Measurements from ENCODE around the gene GNA12.

Gene GNA12

DNA sequence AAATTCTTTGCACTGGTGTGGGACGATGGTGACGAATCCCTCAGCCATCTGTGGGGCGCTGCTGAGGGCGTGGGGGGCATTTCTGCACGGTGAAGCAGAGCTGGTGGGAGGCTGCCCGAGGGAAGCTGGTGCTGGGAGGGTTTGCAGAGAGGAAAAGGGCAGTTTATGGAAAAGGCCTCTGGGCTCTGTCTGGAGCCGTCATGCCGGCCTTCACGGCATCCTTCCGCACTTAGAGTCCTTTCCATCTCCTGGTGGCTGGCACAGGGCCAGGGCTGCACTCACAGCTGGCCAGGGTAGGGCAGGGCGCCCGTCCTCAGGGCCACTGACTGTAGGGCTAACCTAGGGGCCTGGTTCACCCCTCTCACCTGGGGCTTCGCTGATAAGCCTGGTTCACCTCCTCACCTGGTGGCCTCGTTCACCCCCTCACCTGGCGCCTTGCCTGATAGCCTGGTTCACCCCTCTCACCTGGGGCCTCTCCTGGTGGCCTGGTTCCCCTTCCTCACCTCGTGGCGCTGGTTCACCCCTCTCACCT lies 156.7 kb downstream of the GNA12 start:
- no peaks in the 10 kb centered on the region for H3K36me3 ChIP-seq
- DNase-seq, result peak; percentile 78
- no peaks in the 10 kb centered on the region for H3K4me1 ChIP-seq
- H3K9me3 ChIP-seq, result no peaks in the 10 kb centered on the region
- H3K4me3 ChIP-seq (ENCODE audit: low read depth, low read length), result no peak overlapping the region
- TF ChIP-seq, protein P1, sequence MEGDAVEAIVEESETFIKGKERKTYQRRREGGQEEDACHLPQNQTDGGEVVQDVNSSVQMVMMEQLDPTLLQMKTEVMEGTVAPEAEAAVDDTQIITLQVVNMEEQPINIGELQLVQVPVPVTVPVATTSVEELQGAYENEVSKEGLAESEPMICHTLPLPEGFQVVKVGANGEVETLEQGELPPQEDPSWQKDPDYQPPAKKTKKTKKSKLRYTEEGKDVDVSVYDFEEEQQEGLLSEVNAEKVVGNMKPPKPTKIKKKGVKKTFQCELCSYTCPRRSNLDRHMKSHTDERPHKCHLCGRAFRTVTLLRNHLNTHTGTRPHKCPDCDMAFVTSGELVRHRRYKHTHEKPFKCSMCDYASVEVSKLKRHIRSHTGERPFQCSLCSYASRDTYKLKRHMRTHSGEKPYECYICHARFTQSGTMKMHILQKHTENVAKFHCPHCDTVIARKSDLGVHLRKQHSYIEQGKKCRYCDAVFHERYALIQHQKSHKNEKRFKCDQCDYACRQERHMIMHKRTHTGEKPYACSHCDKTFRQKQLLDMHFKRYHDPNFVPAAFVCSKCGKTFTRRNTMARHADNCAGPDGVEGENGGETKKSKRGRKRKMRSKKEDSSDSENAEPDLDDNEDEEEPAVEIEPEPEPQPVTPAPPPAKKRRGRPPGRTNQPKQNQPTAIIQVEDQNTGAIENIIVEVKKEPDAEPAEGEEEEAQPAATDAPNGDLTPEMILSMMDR (IDR thresholded peaks at IDR 0.05; ENCODE audit: low read depth, low read length), result no peak
- H3K27me3 ChIP-seq, result peaks cover 30% of the 10 kb centered on the region

DNA sequence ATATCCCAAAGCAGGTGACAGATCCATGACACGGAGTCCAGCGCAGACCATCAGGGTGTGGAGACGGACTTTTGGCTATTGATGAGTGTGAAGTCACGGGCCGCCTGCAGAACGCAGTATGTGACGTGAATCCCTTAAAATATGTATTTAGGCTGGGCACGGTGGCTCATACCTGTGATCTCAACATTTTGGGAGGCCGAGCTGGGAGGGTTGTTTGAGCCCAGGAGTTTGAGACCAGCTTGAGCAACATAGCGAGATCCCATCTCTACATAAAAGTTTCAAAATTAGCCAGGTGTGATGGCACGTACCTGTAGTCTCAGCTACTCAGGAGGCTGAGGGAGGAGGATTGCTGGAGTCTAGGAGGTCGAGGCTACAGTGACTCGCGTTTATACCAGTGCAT lies 158.0 kb downstream of the GNA12 start:
- DNase-seq, result no peak
- Histone ChIP-seq H3K4me3 (ENCODE audit: low read depth, low read length) (no peak overlapping the region), H3K4me1 (no peaks in the 10 kb centered on the region), H3K27me3 (peaks cover 30% of the 10 kb centered on the region), H3K36me3 (no peaks in the 10 kb centered on the region), H3K9me3 (no peaks in the 10 kb centered on the region)
- TF ChIP-seq, protein P1 (IDR thresholded peaks at IDR 0.05; ENCODE audit: low read depth, low read length), result no peak

DNA sequence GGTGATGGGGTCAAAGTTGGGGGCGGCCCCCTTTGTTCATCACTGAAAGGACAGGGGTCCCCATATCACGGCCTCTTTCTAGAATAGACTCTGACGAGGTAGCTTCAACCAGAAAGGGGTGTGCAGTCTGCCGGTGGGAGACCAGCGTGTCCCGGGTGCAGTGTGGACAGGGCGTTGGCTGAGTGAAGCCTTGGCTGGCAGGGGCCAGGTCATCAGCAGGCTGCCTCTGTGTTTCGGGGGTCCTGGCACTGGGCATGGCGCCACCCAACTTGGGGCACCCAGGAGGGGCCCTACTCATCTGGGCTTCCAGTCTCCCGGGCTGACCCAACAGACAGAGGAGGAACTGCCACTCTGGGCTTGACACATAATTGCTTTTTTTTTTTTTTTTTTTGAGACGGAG lies 159.6 kb downstream of the GNA12 start:
- TF ChIP-seq, protein P1 (IDR thresholded peaks at IDR 0.05; ENCODE audit: low read depth, low read length), result no peak
- H3K9me3 ChIP-seq, result no peaks in the 10 kb centered on the region

DNA sequence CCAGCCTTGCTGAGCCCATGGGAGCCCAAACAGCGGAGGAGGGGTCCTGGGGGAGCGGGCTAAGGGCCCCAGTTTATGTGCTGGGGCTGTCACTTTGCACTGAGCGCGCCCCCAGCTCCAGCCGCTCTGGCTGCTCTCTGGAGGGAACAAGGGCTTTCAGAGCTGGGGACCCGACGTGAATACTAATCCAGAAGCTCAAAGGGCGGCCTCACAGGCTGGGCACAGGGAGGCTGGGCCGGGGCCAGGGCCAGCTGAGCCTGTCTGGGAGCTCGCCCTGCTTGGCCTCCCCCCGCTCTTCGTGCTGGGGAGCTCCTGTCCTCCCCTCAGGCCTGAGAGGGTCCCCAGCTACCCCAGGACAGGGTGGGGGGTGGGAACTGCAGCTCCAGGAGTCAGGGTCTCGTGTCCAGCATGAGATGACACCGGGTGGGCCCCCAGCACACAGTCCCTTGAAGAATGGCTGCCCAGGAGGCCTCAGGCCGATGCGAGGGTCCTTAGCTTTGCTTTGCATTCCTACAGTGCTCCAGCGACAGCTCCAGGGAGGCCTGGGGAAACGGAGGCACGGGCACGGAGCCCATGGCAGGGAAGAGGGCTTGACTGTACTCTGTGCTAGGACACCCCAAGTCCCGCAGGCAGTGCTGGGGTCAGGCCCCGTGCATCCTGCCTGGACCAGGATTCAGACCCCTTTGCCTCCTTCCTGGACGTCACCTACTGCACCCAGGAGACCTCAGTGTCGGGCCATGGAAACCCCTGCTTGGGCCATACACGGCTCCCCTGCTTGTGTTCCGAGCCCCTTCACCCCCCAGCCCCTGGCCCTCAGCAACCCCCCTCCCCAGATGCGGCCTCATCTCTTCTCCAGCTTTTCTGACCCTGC lies 161.9 kb downstream of the GNA12 start:
- H3K27me3 ChIP-seq, result peaks cover 17% of the 10 kb centered on the region

More for the DNA sequence above, 159.6 kb downstream of the GNA12 start:
- Histone ChIP-seq H3K4me1 (no peaks in the 10 kb centered on the region), H3K4me3 (ENCODE audit: low read depth, low read length) (no peak overlapping the region), H3K36me3 (no peaks in the 10 kb centered on the region), H3K27me3 (peaks cover 36% of the 10 kb centered on the region)
- no peak for DNase-seq

DNA sequence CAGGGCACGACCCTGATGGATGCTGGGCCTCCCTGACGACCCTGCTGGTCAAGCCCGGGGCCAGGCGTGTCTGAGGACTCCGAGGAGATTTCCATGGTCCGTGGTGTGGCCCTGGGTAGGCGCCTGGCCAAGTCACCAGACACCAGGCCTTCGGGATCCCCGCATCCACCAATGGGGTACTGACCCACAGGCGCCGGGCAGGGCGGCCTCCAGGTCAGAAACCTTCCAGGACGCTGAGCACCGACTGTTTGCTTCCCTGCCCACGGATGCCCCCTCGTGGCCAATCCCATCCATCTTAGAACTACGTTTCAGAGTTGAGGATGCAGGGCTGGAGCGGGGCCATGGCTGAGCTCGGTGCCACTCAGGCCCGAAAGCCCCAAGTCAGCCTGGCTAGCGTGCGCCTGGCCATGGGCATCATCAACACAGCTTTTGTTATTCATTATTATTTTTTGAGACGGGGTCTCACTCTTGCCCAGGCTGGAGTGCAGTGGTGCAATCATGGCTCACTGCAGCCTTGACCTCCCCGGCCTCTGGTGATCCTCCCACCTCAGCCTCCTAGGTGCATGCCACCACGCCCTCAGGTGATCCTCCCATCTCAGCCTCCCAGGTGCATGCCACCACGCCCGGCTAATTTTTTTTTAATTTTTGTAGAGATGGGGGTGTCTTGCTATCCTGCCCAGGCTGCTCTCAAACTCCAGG lies 163.2 kb downstream of the GNA12 start:
- Histone ChIP-seq H3K4me3 (ENCODE audit: low read depth, low read length) (no peak overlapping the region), H3K4me1 (no peaks in the 10 kb centered on the region), H3K9me3 (no peaks in the 10 kb centered on the region), H3K27me3 (peaks cover 16% of the 10 kb centered on the region), H3K36me3 (no peaks in the 10 kb centered on the region)
- DNase-seq, result peak; percentile 87
- TF ChIP-seq, protein P1 (IDR thresholded peaks at IDR 0.05; ENCODE audit: low read depth, low read length), result peak; percentile 80

More for the DNA sequence above, 161.9 kb downstream of the GNA12 start:
- H3K9me3 ChIP-seq, result no peaks in the 10 kb centered on the region
- TF ChIP-seq, protein P1 (IDR thresholded peaks at IDR 0.05; ENCODE audit: low read depth, low read length), result no peak
- no peaks in the 10 kb centered on the region for H3K4me1 ChIP-seq
- H3K36me3 ChIP-seq, result no peaks in the 10 kb centered on the region
- no peak overlapping the region for H3K4me3 ChIP-seq (ENCODE audit: low read depth, low read length)
- no peak for DNase-seq

All from BE2C (cell line).